Activated CD8-positive, alpha-beta memory T cell treated with anti-CD3 and anti-CD28 coated beads for 4 hours (primary cell): ENCODE measurements around the gene PHLDB1.
"Not testable (repeated sequence)": the region's sequence is repeated elsewhere in the genome, so short reads cannot be mapped to it uniquely, and the experiment has no call there.

Source experiments
- DNase-seq, 2 donors: peaks; one replicate each; pipeline ENCODE4 v3.0.0-alpha.2; 2020; ENCODE audit warnings: low read depth in 2 of 2

Gene PHLDB1

GRCh38 chr11:118659314-118659952, 52.0 kb downstream of the PHLDB1 start:
- peak; percentile 65 to 78 for DNase-seq

GRCh38 chr11:118659953-118660680, 52.7 kb downstream of the PHLDB1 start:
- DNase-seq = no peak

GRCh38 chr11:118660681-118661424, 53.4 kb downstream of the PHLDB1 start:
- no peak for DNase-seq

- no peak for DNase-seq
Measured at GRCh38 chr11:118661425-118662301, 54.2 kb downstream of the PHLDB1 start.

GRCh38 chr11:118662401-118663271, 55.2 kb downstream of the PHLDB1 start:
- no peak for DNase-seq

- DNase-seq = no peak
Measured at GRCh38 chr11:118663381-118663780, 56.0 kb downstream of the PHLDB1 start.

- DNase-seq = no peak
Measured at GRCh38 chr11:118663902-118664301, 56.5 kb downstream of the PHLDB1 start.

GRCh38 chr11:118666371-118666770, 59.0 kb downstream of the PHLDB1 start:
- DNase-seq = no peak

- DNase-seq = no peak
Measured at GRCh38 chr11:118670063-118670462, 62.6 kb downstream of the PHLDB1 start.

- no peak for DNase-seq
Measured at GRCh38 chr11:118671254-118671653, 63.8 kb downstream of the PHLDB1 start.

- DNase-seq = no peak
Measured at GRCh38 chr11:118672846-118673245, 65.4 kb downstream of the PHLDB1 start.

GRCh38 chr11:118673361-118674081, 66.1 kb downstream of the PHLDB1 start:
- no peak for DNase-seq

- no peak for DNase-seq
Measured at GRCh38 chr11:118674082-118674435, 66.6 kb downstream of the PHLDB1 start.

GRCh38 chr11:118677977-118678376, 70.6 kb downstream of the PHLDB1 start:
- no peak for DNase-seq

GRCh38 chr11:118678908-118679307, 71.5 kb downstream of the PHLDB1 start:
- DNase-seq = not testable (repeated sequence)

GRCh38 chr11:118679483-118679882, 72.1 kb downstream of the PHLDB1 start, which contains the start of gene TREH:
Gene TREH, minus strand, starts transcription at chr11:118679650. Its CDS starts 23 bp downstream, at chr11:118679627.
- DNase-seq = no peak

- DNase-seq = no peak
Measured at GRCh38 chr11:118682372-118682771, 75.0 kb downstream of the PHLDB1 start.

GRCh38 chr11:118682939-118683338, 75.5 kb downstream of the PHLDB1 start:
- not testable (repeated sequence) for DNase-seq

GRCh38 chr11:118684187-118684586, 76.8 kb downstream of the PHLDB1 start:
- DNase-seq = no peak

- no peak for DNase-seq
Measured at GRCh38 chr11:118687906-118688305, 80.5 kb downstream of the PHLDB1 start.
